ENCODE results near the gene PRDM5.

The PRDM5 gene

GRCh38 chr4:120673696-120674095 lies 248.8 kb downstream of the PRDM5 start:
- peak overlapping the region; percentile 53 for H3K27ac ChIP-seq (ENCODE audit: low read depth, low read length)
- no peak overlapping the region for H3K23ac ChIP-seq (ENCODE audit: low read length)
- no peak overlapping the region for H3K14ac ChIP-seq (ENCODE audit: low read length)
- H3K9ac ChIP-seq (ENCODE audit: low read length), result no peak overlapping the region
- no peak overlapping the region for H3K4me2 ChIP-seq (ENCODE audit: low read length)
- no peak overlapping the region for H2AK5ac ChIP-seq (ENCODE audit: low read length)
- peak overlapping the region; percentile 4 for H2BK120ac ChIP-seq (ENCODE audit: insufficient read depth, low read length, poor library complexity)
- no CpG with 5 or more reads among the region's 3 CpGs for WGBS (ENCODE audit: extremely low coverage, insufficient coverage, insufficient read length)
- H3K79me2 ChIP-seq (ENCODE audit: control insufficient read depth, insufficient read depth, low read length, poor library complexity), result no peaks in the 10 kb centered on the region
- H4K8ac ChIP-seq (ENCODE audit: low read depth, low read length), result no peak overlapping the region
- peaks cover 5% of the 10 kb centered on the region in 2 experiments for H3K4me1 ChIP-seq (ENCODE audit: control insufficient read depth in 1 of 2, insufficient read depth in 2 of 2, low read length in 2 of 2)
- H3K4ac ChIP-seq (ENCODE audit: low read depth, low read length), result no peak overlapping the region
- no peak overlapping the region for H4K12ac ChIP-seq (ENCODE audit: low read depth, low read length)
- no peak for DNase-seq
- peaks cover 3% of the 10 kb centered on the region for H3K9me3 ChIP-seq (ENCODE audit: insufficient read depth, low read depth, low read length)
- H4K91ac ChIP-seq (ENCODE audit: low read depth, low read length), result no peak overlapping the region
- H2BK5ac ChIP-seq (ENCODE audit: low read depth, low read length, poor library complexity), result peak overlapping the region; percentile 10
- H3K18ac ChIP-seq (ENCODE audit: low read length), result no peak overlapping the region
- peaks cover 2% of the 10 kb centered on the region for H3K79me1 ChIP-seq (ENCODE audit: low read length)
- H2AFZ ChIP-seq (ENCODE audit: insufficient read depth, low read length, poor library complexity), result no peak overlapping the region
- no peak overlapping the region for H2BK12ac ChIP-seq (ENCODE audit: low read length)
- no peaks in the 10 kb centered on the region for H3K36me3 ChIP-seq (ENCODE audit: control insufficient read depth in 1 of 2, insufficient read depth in 2 of 2, low read length in 2 of 2)
- no peaks in the 10 kb centered on the region for H3K27me3 ChIP-seq (ENCODE audit: insufficient read depth, low read length)
- H3K4me3 ChIP-seq (ENCODE audit: low read depth, low read length), result no peak overlapping the region

GRCh38 chr4:120672558-120673147 lies 249.9 kb downstream of the PRDM5 start:
- H2AFZ ChIP-seq (ENCODE audit: insufficient read depth, low read length, poor library complexity), result no peak overlapping the region
- no peak overlapping the region for H4K12ac ChIP-seq (ENCODE audit: low read depth, low read length)
- no peak for DNase-seq
- H2BK12ac ChIP-seq (ENCODE audit: low read length), result no peak overlapping the region
- peaks cover 2% of the 10 kb centered on the region for H3K79me1 ChIP-seq (ENCODE audit: low read length)
- H3K4ac ChIP-seq (ENCODE audit: low read depth, low read length), result no peak overlapping the region
- H3K4me3 ChIP-seq (ENCODE audit: low read depth, low read length), result no peak overlapping the region
- no peaks in the 10 kb centered on the region for H3K79me2 ChIP-seq (ENCODE audit: control insufficient read depth, insufficient read depth, low read length, poor library complexity)
- H3K27ac ChIP-seq (ENCODE audit: low read depth, low read length), result peak overlapping the region; percentile 53
- no peak overlapping the region for H3K18ac ChIP-seq (ENCODE audit: low read length)
- H3K14ac ChIP-seq (ENCODE audit: low read length), result no peak overlapping the region
- no peak overlapping the region for H4K8ac ChIP-seq (ENCODE audit: low read depth, low read length)
- no CpG with 5 or more reads among the region's 5 CpGs for whole genome bisulfite sequencing (ENCODE audit: extremely low coverage, insufficient coverage, insufficient read length)
- H3K36me3 ChIP-seq (ENCODE audit: control insufficient read depth in 1 of 2, insufficient read depth in 2 of 2, low read length in 2 of 2), result no peaks in the 10 kb centered on the region
- H2AK5ac ChIP-seq (ENCODE audit: low read length), result no peak overlapping the region
- peaks cover 5% of the 10 kb centered on the region in 2 experiments for H3K4me1 ChIP-seq (ENCODE audit: control insufficient read depth in 1 of 2, insufficient read depth in 2 of 2, low read length in 2 of 2)
- no peak overlapping the region for H3K9ac ChIP-seq (ENCODE audit: low read length)
- H2BK120ac ChIP-seq (ENCODE audit: insufficient read depth, low read length, poor library complexity), result no peak overlapping the region
- no peak overlapping the region for H3K4me2 ChIP-seq (ENCODE audit: low read length)
- no peak overlapping the region for H3K23ac ChIP-seq (ENCODE audit: low read length)
- H3K27me3 ChIP-seq (ENCODE audit: insufficient read depth, low read length), result no peaks in the 10 kb centered on the region
- peaks cover 3% of the 10 kb centered on the region for H3K9me3 ChIP-seq (ENCODE audit: insufficient read depth, low read depth, low read length)
- no peak overlapping the region for H2BK5ac ChIP-seq (ENCODE audit: low read depth, low read length, poor library complexity)
- no peak overlapping the region for H4K91ac ChIP-seq (ENCODE audit: low read depth, low read length)

- no peak overlapping the region for H2AFZ ChIP-seq (ENCODE audit: insufficient read depth, low read length, poor library complexity)
- H2BK12ac ChIP-seq (ENCODE audit: low read length), result no peak overlapping the region
- no peak overlapping the region for H4K91ac ChIP-seq (ENCODE audit: low read depth, low read length)
- no CpG with 5 or more reads among the region's 1 CpG for WGBS (ENCODE audit: extremely low coverage, insufficient coverage, insufficient read length)
- peaks cover 3% of the 10 kb centered on the region for H3K9me3 ChIP-seq (ENCODE audit: insufficient read depth, low read depth, low read length)
- no peak overlapping the region for H3K4me2 ChIP-seq (ENCODE audit: low read length)
- H3K4me3 ChIP-seq (ENCODE audit: low read depth, low read length), result no peak overlapping the region
- no peaks in the 10 kb centered on the region for H3K27me3 ChIP-seq (ENCODE audit: insufficient read depth, low read length)
- no peak for DNase-seq
- peaks cover 5% of the 10 kb centered on the region in 2 experiments for H3K4me1 ChIP-seq (ENCODE audit: control insufficient read depth in 1 of 2, insufficient read depth in 2 of 2, low read length in 2 of 2)
- H3K14ac ChIP-seq (ENCODE audit: low read length), result no peak overlapping the region
- no peak overlapping the region for H3K18ac ChIP-seq (ENCODE audit: low read length)
- no peaks in the 10 kb centered on the region for H3K36me3 ChIP-seq (ENCODE audit: control insufficient read depth in 1 of 2, insufficient read depth in 2 of 2, low read length in 2 of 2)
- no peak overlapping the region for H3K27ac ChIP-seq (ENCODE audit: low read depth, low read length)
- H2AK5ac ChIP-seq (ENCODE audit: low read length), result no peak overlapping the region
- no peaks in the 10 kb centered on the region for H3K79me2 ChIP-seq (ENCODE audit: control insufficient read depth, insufficient read depth, low read length, poor library complexity)
- peaks cover 2% of the 10 kb centered on the region for H3K79me1 ChIP-seq (ENCODE audit: low read length)
- H3K9ac ChIP-seq (ENCODE audit: low read length), result no peak overlapping the region
- H4K8ac ChIP-seq (ENCODE audit: low read depth, low read length), result no peak overlapping the region
- H2BK5ac ChIP-seq (ENCODE audit: low read depth, low read length, poor library complexity), result no peak overlapping the region
- no peak overlapping the region for H2BK120ac ChIP-seq (ENCODE audit: insufficient read depth, low read length, poor library complexity)
- H4K12ac ChIP-seq (ENCODE audit: low read depth, low read length), result no peak overlapping the region
- H3K23ac ChIP-seq (ENCODE audit: low read length), result no peak overlapping the region
- no peak overlapping the region for H3K4ac ChIP-seq (ENCODE audit: low read depth, low read length)
These were observed 250.4 kb downstream of the PRDM5 start for GRCh38 chr4:120672076-120672475.

- H3K4me3 ChIP-seq (ENCODE audit: low read depth, low read length), result no peak overlapping the region
- no peak overlapping the region for H3K14ac ChIP-seq (ENCODE audit: low read length)
- no peak overlapping the region for H3K27ac ChIP-seq (ENCODE audit: low read depth, low read length)
- H2AFZ ChIP-seq (ENCODE audit: insufficient read depth, low read length, poor library complexity), result no peak overlapping the region
- H3K4me1 ChIP-seq (ENCODE audit: control insufficient read depth in 1 of 2, insufficient read depth in 2 of 2, low read length in 2 of 2), result peaks cover 5% of the 10 kb centered on the region in 2 experiments
- H4K91ac ChIP-seq (ENCODE audit: low read depth, low read length), result no peak overlapping the region
- no peaks in the 10 kb centered on the region for H3K79me2 ChIP-seq (ENCODE audit: control insufficient read depth, insufficient read depth, low read length, poor library complexity)
- no peak overlapping the region for H3K9ac ChIP-seq (ENCODE audit: low read length)
- H4K12ac ChIP-seq (ENCODE audit: low read depth, low read length), result no peak overlapping the region
- no peak overlapping the region for H2BK120ac ChIP-seq (ENCODE audit: insufficient read depth, low read length, poor library complexity)
- no peak for DNase-seq
- H4K8ac ChIP-seq (ENCODE audit: low read depth, low read length), result no peak overlapping the region
- peaks cover 3% of the 10 kb centered on the region for H3K9me3 ChIP-seq (ENCODE audit: insufficient read depth, low read depth, low read length)
- no peaks in the 10 kb centered on the region for H3K36me3 ChIP-seq (ENCODE audit: control insufficient read depth in 1 of 2, insufficient read depth in 2 of 2, low read length in 2 of 2)
- H3K4ac ChIP-seq (ENCODE audit: low read depth, low read length), result no peak overlapping the region
- H3K4me2 ChIP-seq (ENCODE audit: low read length), result no peak overlapping the region
- no peaks in the 10 kb centered on the region for H3K27me3 ChIP-seq (ENCODE audit: insufficient read depth, low read length)
- H3K18ac ChIP-seq (ENCODE audit: low read length), result no peak overlapping the region
- no peak overlapping the region for H2AK5ac ChIP-seq (ENCODE audit: low read length)
- peaks cover 2% of the 10 kb centered on the region for H3K79me1 ChIP-seq (ENCODE audit: low read length)
- H2BK5ac ChIP-seq (ENCODE audit: low read depth, low read length, poor library complexity), result no peak overlapping the region
- no peak overlapping the region for H2BK12ac ChIP-seq (ENCODE audit: low read length)
- no peak overlapping the region for H3K23ac ChIP-seq (ENCODE audit: low read length)
- no CpG with 5 or more reads among the region's 3 CpGs for WGBS (ENCODE audit: extremely low coverage, insufficient coverage, insufficient read length)
These were observed 251.0 kb downstream of the PRDM5 start for GRCh38 chr4:120671538-120671937.
